HepG2 (cell line): ENCODE data around the gene NR2F6. TPM values are rescaled to one million over a fixed set of nuclear protein-coding genes. Genes with fewer than 3 reads are reported as not detected.
A peak's percentile ranks its signal among the peaks of the same experiment; 100 is the strongest.

Source experiments
- ATAC-seq: fragments of 200-7000 bp; cut with Tn5 transposase; 3 replicates; pipeline ENCODE4 v1.9.1; 2020; ENCODE audit warnings: mild to moderate bottlenecking, moderate library complexity
- BruUV-seq: library from RNA; stranded (reverse); fragments of 400-500 nt; replicated peaks from 2 replicates; lab custom pipeline; 2021; lab: Mats Ljungman, UMichigan
- CTCF ChIA-PET: fragments of 300-600 bp; formaldehyde crosslinking; extraction: SDS; loops from one replicate; lab custom pipeline; 2021; ENCODE audit warnings: low total read pairs, inconsistent platforms, low intra/inter-chr PET ratio; lab: Yijun Ruan, JAX
- POLR2A ChIA-PET: fragments of 350-600 bp; sonication (Branson Sonifier 250); formaldehyde crosslinking; loops from one replicate; lab custom pipeline; 2020; ENCODE audit warnings: antibody characterized with exemption, inconsistent platforms; lab: Yijun Ruan, JAX
- DNase-seq: peaks from one replicate; pipeline ENCODE4 v3.0.0-alpha.2; 2015; ENCODE audit warnings: low spot score
- FAIRE-seq: peaks from 3 replicates; lab custom pipeline; 2011; peaks lifted over from hg19 to GRCh38; lab: Jason Lieb, UNC
- H2AFZ ChIP-seq: one replicate; pipeline ENCODE4 v1.6.1; 2011; ENCODE audit warnings: low read length, inconsistent platforms
- H3K27ac ChIP-seq: fragments of 300-600 bp; 3 replicates; pipeline ENCODE4 v1.8.0; 2011; ENCODE audit warnings: mixed run types, mild to moderate bottlenecking, mixed read lengths, low read length, inconsistent platforms; ENCODE audit not compliant: insufficient read depth; ENCODE audit errors: extremely low read length
- H3K27me3 ChIP-seq, 2 experiments: fragments of 200-600 bp in 1 of 2; 2 replicates in 1 of 2; 3 replicates in 1 of 2; pipeline versions ENCODE4 v1.6.0 to v1.8.0; 2011; ENCODE audit warnings: low read length in 2 of 2, mild to moderate bottlenecking in 2 of 2, moderate library complexity in 2 of 2, inconsistent platforms in 1 of 2; ENCODE audit not compliant: insufficient read depth in 2 of 2, control insufficient read depth in 1 of 2
- H3K36me3 ChIP-seq, 2 experiments: fragments of 200-600 bp in 1 of 2; replicated peaks in 1 of 2; 2 replicates in 1 of 2; 3 replicates in 1 of 2; pipeline versions ENCODE4 v1.5.1 to v1.8.0; 2011; ENCODE audit warnings: low read length in 2 of 2, inconsistent platforms in 1 of 2; ENCODE audit not compliant: insufficient read depth in 2 of 2, control insufficient read depth in 1 of 2
- H3K4me1 ChIP-seq: 2 replicates; pipeline ENCODE4 v1.5.1; 2012; ENCODE audit warnings: low read length, inconsistent platforms; ENCODE audit not compliant: insufficient read depth
- H3K4me2 ChIP-seq: 2 replicates; pipeline ENCODE4 v1.6.0; 2011; ENCODE audit warnings: low read depth, low read length, inconsistent platforms
- H3K4me3 ChIP-seq, 3 experiments: fragments of 200-600 bp in 1 of 3; sonication (generic), shearing (Covaris generic) in 1 of 3; replicated peaks in 1 of 3; 2 replicates each; pipeline ENCODE4 v1.5.1; 2011 to 2016; ENCODE audit warnings: low read length in 3 of 3, inconsistent platforms in 2 of 3, low read depth in 2 of 3, mild to moderate bottlenecking in 2 of 3, control low read depth in 1 of 3, mixed read lengths in 1 of 3; ENCODE audit not compliant: insufficient read depth in 1 of 3
- H3K79me2 ChIP-seq: one replicate; pipeline ENCODE4 v1.6.1; 2011; ENCODE audit warnings: low read length, inconsistent platforms; ENCODE audit not compliant: insufficient read depth
- H3K9ac ChIP-seq: 2 replicates; pipeline ENCODE4 v1.6.0; 2011; ENCODE audit warnings: mild to moderate bottlenecking, low read depth, low read length, inconsistent platforms; ENCODE audit not compliant: insufficient read depth
- H3K9me3 ChIP-seq: 2 replicates; pipeline ENCODE4 v1.5.1; 2012; ENCODE audit warnings: mild to moderate bottlenecking, low read length
- H4K20me1 ChIP-seq: 2 replicates; pipeline ENCODE4 v1.6.0; 2011; ENCODE audit warnings: inconsistent platforms, mild to moderate bottlenecking, low read length, moderate library complexity; ENCODE audit not compliant: insufficient read depth
- GFI1 ChIP-seq: sonication (generic); formaldehyde crosslinking; IDR thresholded peaks from 2 replicates; pipeline ENCODE4 v1.5.0; 2020; ENCODE audit warnings: missing genetic modification reagents, mild to moderate bottlenecking, borderline replicate concordance
- HINFP ChIP-seq: sonication (generic); formaldehyde crosslinking; IDR thresholded peaks from 2 replicates; pipeline ENCODE4 v1.4.0; 2020; ENCODE audit warnings: low read depth, mild to moderate bottlenecking, missing genetic modification reagents
- MAF1 ChIP-seq: sonication (generic); formaldehyde crosslinking; IDR thresholded peaks from 2 replicates; pipeline ENCODE4 v1.5.0; 2020; ENCODE audit warnings: missing genetic modification reagents, borderline replicate concordance
- MED13 ChIP-seq: sonication (generic); formaldehyde crosslinking; IDR thresholded peaks from 2 replicates; pipeline ENCODE4 v1.5.0; 2020; ENCODE audit warnings: missing genetic modification reagents
- SRSF9 ChIP-seq: fragments of 200-400 bp; formaldehyde crosslinking; IDR thresholded peaks from 2 replicates; pipeline ENCODE4 v1.6.1; 2018; ENCODE audit warnings: borderline replicate concordance, mild to moderate bottlenecking, low read depth, low read length; ENCODE audit not compliant: insufficient read depth, poor library complexity, severe bottlenecking
- TEAD2 ChIP-seq: sonication (generic); formaldehyde crosslinking; IDR thresholded peaks from 2 replicates; pipeline ENCODE4 v1.9.0; 2021; ENCODE audit warnings: missing genetic modification reagents
- ZSCAN21 ChIP-seq: sonication (generic); formaldehyde crosslinking; IDR thresholded peaks from 2 replicates; pipeline ENCODE4 v1.8.0; 2022; ENCODE audit warnings: mild to moderate bottlenecking, missing genetic modification reagents, moderate library complexity, borderline replicate concordance
- WGBS: methylation state at CpG from one replicate; pipeline ENCODE4 v1.1.6; 2017; ENCODE audit warnings: low lambda C conversion rate; 5-methylcytosine and 5-hydroxymethylcytosine counted together
- in situ Hi-C: cut with HindIII; loops from 2 replicates; pipeline ENCODE4 v1.10.0; 2017; ENCODE audit warnings: low pct_unique_long_range_greater_than_20kb; ENCODE audit not compliant: extremely low pct_ligation_motif_present
- intact Hi-C: fragments of 100-400 bp; cut with micrococcal nuclease; formaldehyde crosslinking; loops from one replicate; pipeline ENCODE4 v1.10.0; 2022; ENCODE audit not compliant: unreplicated experiment
- polyA plus RNA-seq, 8 experiments: library from polyadenylated mRNA; depleted of rRNA in 3 of 8; stranded (reverse) in 7 of 8; unstranded in 1 of 8; fragments of >200 nt; fragmentation: Illumina TruSeq in 4 of 8; extraction: Trizol in 4 of 8; gene quantifications; 2 replicates each; pipeline versions ENCODE4 v1.2.1 to v1.2.3, GENCODE V29; 2011 to 2016; ENCODE audit warnings: low read depth in 4 of 8, missing spikeins in 1 of 8, mixed read lengths in 1 of 8; ENCODE audit not compliant: insufficient read depth in 1 of 8
- total RNA-seq, 5 experiments: library from RNA; depleted of rRNA; stranded (reverse); fragments of >200 nt; fragmentation: Illumina TruSeq; extraction: Trizol; gene quantifications; 2 replicates each; pipeline ENCODE4 v1.2.3, GENCODE V29; 2016; ENCODE audit warnings: low read depth in 1 of 5
- TF ChIP-seq, protein P1 (sequence below): IDR thresholded peaks from 2 replicates; pipeline ENCODE4 v1.6.1; 2012; ENCODE audit warnings: low read depth, low read length, improper control_type of control experiment
- TF ChIP-seq, protein P2 (sequence below): sonication (generic); formaldehyde crosslinking; IDR thresholded peaks from 2 replicates; pipeline ENCODE4 v1.4.0; 2020; ENCODE audit warnings: missing genetic modification reagents, low read depth, mild to moderate bottlenecking, borderline replicate concordance

The NR2F6 gene
- total and polyA plus RNA-seq, 2 of the 13 experiments (the other 11 are each of a cell fraction or from before 2014, with no cell fraction given) = 30.9 to 72.4 TPM

DNA sequence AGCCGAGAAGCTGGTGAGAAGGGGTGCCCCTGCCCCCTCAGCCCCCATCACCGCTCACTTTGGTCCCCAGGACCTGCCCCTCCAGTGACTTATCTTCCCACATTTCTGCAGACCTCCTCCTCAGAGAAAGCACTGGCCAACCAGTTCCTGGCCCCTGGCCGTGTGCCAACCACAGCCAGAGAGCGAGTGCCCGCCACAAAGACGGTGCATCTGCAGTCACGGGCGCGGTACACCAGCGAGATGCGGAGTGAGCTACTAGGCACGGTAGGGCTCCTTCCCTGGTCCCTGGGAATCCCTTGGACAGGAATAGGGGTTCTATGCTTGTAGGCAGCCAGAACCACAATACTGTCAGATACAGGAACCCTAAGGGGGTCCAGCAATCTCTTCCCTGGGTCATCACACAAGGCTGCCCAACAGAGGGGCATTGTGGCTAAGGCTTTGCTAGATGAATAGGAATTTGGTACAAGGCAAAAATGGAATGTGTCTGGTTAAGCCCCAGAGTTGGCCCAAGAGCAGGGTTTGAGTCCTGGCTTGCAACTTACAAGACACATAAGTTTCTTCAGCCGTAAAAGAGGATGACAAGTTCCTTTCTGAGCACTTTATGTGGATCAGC lies 29.6 kb downstream of the NR2F6 start:
- H2AFZ ChIP-seq = no peak overlapping the region
- TF ChIP-seq GFI1 (CRISPR knock-in tag) (no peak), ZSCAN21 (CRISPR knock-in tag) (no peak), MED13 (CRISPR knock-in tag) (0 out of 2 replicates have a peak, but pooled peaks have one; percentile 24), MAF1 (CRISPR knock-in tag) (no peak), SRSF9 (no peak), HINFP (CRISPR knock-in tag) (no peak), TEAD2 (CRISPR knock-in tag) (no peak)
- TF ChIP-seq, protein P1, sequence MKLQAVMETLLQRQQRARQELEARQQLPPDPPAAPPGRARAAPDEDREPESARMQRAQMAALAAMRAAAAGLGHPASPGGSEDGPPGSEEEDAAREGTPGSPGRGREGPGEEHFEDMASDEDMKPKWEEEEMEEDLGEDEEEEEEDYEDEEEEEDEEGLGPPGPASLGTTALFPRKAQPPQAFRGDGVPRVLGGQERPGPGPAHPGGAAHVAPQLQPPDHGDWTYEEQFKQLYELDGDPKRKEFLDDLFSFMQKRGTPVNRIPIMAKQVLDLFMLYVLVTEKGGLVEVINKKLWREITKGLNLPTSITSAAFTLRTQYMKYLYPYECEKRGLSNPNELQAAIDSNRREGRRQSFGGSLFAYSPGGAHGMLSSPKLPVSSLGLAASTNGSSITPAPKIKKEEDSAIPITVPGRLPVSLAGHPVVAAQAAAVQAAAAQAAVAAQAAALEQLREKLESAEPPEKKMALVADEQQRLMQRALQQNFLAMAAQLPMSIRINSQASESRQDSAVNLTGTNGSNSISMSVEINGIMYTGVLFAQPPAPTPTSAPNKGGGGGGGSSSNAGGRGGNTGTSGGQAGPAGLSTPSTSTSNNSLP = no peak
- TF ChIP-seq, protein P2, sequence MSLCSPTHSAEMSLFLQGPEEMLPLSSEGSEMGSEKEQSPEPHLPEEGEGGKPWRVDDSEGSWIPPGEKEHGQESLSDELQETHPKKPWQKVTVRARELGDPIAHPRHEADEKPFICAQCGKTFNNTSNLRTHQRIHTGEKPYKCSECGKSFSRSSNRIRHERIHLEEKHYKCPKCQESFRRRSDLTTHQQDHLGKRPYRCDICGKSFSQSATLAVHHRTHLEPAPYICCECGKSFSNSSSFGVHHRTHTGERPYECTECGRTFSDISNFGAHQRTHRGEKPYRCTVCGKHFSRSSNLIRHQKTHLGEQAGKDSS (CRISPR knock-in tag) = no peak
- peak overlapping the region; percentile 97 for H3K27ac ChIP-seq
- H4K20me1 ChIP-seq = no peaks in the 10 kb centered on the region
- intact Hi-C loops (no loop called here), in situ Hi-C loops (no loop called here)
- WGBS = 96% methylated on average over 11 of the region's 13 CpGs
- peak overlapping the region; percentile 63 to 94 (median 81); a peak in 4 of 6 replicates for H3K4me3 ChIP-seq
- peaks cover 43% of the 10 kb centered on the region for H3K4me1 ChIP-seq
- H3K27me3 ChIP-seq = no peaks in the 10 kb centered on the region; a peak in 1 of 5 replicates
- H3K4me2 ChIP-seq = peak overlapping the region; percentile 77
- ATAC-seq = no peak
- H3K9me3 ChIP-seq = no peaks in the 10 kb centered on the region
- H3K36me3 ChIP-seq = peaks cover 0 to 6% of the 10 kb centered on the region in 2 experiments; a peak in 2 of 5 replicates
- H3K79me2 ChIP-seq = no peaks in the 10 kb centered on the region
- FAIRE-seq = no peak
- DNase-seq = no peak
- POLR2A ChIA-PET = interaction anchor here (0.6 to 4.2 kb wide), 23 partner anchors 10 to 142 kb away, joined by 3 to 120 read pairs (median 8); partner anchors contain the start of genes ABHD8, BABAM1, DDA1 and HAUS8
- peak overlapping the region; percentile 99 for H3K9ac ChIP-seq
- CTCF ChIA-PET = no interaction called here
- TSS peak; percentile 62 for BruUV-seq
